Right forelimb (tissue), 1 donor: ENCODE data around the gene ZNF180.
A peak's percentile ranks its signal among the peaks of the same experiment; 100 is the strongest.
"Not testable (repeated sequence)": the region's sequence is repeated elsewhere in the genome, so short reads cannot be mapped to it uniquely, and the experiment has no call there.

Experiments used
- DNase-seq: peaks from one replicate; pipeline ENCODE4 v3.0.0-alpha.2; 2018

Gene ZNF180

GRCh38 chr19:44496711-44497110 lies 3.6 kb downstream of the ZNF180 start:
- DNase-seq, result no peak

DNA sequence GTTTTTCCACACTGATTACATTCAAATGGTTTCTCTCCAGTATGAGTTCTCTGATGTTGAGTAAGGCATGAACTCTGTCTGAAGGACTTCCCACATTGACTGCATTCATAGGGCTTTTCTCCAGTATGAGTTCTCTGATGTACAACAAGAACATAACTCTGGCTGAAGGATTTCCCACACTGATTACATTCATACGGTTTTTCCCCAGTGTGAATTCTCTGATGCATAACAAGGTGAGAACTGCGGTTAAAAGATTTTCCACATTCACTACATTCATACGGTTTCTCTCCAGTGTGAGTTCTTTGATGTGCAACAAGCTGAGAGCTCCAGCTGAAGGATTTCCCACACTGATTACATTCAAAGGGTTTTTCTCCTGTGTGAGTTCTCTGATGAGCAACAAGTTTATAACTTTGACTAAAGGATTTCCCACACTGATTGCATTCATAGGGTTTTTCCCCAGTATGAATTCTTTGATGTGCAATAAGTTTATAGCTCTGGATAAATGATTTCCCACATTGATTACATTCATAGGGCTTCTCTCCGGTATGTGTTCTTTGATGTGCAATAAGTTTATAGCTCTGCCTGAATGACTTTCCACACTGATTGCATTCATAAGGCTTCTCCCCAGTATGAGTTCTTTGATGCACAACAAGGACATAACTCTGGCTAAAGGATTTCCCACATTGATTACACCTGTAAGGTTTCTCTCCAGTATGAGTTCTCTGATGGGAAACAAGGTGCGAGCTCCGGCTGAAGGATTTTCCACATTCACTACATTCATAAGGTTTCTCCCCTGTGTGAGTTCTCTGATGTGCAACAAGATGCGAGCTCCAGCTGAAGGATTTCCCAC lies 23.5 kb downstream of the ZNF180 start:
- no peak for DNase-seq

DNA sequence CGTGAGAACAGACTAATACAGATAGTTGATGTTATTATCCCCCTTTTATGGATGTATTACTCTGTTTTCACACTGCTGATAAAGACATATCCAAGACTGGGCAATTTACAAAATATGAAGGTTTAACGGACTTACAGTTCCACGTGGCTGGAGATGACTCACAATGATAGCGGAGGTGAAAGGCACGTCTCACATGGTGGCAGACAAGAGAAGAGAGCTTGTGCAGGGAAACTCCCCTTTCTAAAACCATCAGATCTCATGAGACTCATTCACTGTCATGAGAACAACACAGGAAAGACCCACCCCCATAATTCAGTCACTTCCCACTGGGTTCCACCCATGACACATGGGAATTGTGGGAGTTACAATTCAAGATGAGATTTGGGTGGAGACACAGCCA lies 31.6 kb downstream of the ZNF180 start:
- not testable (repeated sequence) for DNase-seq

DNA sequence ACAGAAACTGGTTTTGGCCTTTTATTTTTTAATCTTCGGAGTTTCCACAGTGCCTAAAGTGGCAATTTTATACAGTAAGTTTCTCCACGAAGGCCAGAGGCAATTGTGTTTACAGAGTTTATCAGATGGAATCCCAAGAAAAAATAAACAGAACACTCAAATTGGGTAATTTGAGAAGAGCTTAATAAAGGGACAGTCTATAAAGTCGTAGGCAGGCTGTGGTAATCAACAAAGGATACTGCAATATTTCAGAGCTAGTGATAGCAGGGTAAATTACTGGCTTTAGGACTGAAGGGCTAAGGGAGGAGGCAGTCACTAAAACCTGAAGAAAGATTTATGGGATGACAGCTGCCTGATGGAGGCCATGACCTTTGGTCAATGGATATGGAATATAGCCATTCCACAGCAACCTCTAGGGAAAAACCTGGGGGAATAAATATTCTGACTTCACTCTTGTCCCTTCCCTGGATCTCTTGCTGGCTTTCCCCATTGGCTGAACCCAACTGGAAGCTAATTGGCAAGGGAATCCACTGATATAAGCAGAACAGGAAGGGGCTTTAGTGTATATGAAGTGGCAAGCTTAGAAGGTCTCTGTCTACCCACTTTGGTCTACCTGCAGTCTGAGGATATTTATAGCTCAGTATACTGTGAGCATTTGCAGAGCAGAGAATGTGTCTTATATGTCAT lies 37.6 kb downstream of the ZNF180 start:
- not testable (repeated sequence) for DNase-seq

DNA sequence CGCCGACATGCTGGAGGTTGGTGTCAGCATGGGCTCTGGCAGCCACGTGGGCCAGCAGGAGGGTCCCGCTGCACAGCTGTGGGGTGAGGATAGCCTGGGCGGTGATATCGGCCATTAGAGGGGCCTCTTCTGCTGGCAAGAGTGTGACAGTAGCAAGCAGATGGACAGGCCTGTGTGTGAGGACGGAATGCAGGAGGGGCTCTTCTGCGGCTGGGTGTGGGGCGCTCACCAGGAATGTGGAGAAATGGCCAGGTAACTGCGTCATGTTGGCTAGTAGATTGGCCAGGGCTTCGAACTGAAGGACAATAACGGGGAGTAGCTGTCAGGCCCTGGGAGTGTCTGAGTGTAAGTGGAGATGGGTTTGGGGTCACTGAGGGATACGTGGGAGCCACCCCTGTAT lies 44.3 kb downstream of the ZNF180 start:
- not testable (repeated sequence) for DNase-seq

DNA sequence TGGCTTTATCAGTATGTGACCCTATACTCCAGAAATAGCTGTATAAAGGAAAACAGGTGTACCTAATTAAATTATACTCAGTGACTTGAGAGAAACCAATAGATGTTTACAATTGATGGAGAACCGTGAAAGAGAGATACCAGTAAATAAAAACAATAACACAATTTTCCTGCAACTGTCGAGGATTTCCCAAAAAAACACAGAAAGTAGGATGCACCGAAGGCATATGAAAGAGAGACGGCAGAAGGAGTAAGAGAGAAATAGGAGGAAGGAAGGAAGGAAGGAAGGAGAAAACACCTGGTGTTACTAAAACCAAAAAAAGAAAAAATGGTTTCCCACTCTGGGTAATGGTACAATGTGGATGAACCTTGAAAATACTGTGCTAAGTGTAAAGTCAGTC lies 45.2 kb downstream of the ZNF180 start:
- DNase-seq, result no peak

DNA sequence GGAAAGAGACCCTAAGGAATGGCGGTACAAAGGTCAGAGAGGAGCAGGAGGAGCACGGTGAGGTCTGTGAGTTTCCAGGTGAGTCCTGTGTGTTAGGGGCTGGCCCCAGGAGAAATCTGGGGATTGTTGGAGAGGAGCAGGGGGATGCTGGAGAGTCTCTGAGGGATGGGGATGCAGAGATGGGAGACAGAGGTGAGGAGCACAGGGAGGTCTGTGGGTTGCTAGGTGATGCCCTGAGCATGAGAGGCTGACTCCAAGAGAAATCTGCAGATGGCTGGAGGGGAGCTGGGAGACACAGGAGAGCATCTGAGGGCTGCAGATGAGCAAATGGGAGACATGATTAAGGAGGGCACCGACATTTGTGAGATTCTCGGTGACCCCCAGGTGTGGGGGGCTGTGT lies 48.0 kb downstream of the ZNF180 start:
- no peak for DNase-seq

- no peak for DNase-seq
These were observed 48.6 kb downstream of the ZNF180 start for GRCh38 chr19:44451687-44452086.

GRCh38 chr19:44447916-44448674 lies 52.2 kb downstream of the ZNF180 start, which contains the start of gene ZNF229:
Gene ZNF229, minus strand, starts transcription at chr19:44448472. Its CDS starts 5,625 bp downstream, at chr19:44442847.
- peak; percentile 88 for DNase-seq

DNA sequence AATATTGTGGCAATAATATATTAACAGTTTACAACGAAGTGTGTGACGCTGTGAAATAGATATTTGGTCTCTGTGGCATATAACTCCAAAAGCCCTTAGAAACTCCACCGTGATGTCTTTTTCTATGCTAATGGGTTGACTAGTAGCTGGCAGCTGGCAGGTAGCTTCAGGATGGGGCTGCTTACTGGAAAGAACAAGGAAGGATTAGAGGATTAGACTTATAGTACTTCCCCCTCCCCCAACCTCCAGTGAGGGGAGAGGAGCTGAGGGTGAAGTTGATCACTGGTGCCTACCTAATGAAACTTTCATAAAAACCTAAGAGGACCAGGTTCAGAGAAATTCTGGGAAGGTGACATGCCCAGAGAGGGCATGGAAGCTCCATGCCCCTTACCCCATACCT lies 61.9 kb downstream of the ZNF180 start:
- no peak for DNase-seq

DNA sequence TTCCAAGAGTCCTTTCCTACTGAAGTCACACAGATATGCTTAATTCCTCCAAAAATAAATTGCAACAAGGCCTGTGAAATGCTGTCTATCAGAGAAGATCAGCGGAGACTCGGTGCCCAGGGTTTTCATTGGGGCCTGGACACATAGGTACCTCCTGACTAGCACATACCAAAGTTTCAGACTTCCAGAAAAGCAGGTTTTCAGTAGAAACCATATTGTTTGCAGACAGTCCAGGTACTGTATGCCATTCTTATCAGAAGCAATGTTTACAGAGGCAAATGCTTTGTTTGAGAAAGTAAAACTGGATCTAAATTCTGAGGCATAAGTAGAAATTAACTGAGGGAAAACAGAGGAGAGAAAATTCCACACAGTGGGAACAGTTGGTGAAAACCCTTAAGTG lies 64.9 kb downstream of the ZNF180 start:
- no peak for DNase-seq

- no peak for DNase-seq
These were observed 69.4 kb downstream of the ZNF180 start for GRCh38 chr19:44430956-44431355.
